ENCODE measurements around the gene ZNF774.
A peak's percentile ranks its signal among the peaks of the same experiment; 100 is the strongest.
"Not testable (repeated sequence)": the region's sequence is repeated elsewhere in the genome, so short reads cannot be mapped to it uniquely, and the experiment has no call there.

ZNF774 gene

DNA sequence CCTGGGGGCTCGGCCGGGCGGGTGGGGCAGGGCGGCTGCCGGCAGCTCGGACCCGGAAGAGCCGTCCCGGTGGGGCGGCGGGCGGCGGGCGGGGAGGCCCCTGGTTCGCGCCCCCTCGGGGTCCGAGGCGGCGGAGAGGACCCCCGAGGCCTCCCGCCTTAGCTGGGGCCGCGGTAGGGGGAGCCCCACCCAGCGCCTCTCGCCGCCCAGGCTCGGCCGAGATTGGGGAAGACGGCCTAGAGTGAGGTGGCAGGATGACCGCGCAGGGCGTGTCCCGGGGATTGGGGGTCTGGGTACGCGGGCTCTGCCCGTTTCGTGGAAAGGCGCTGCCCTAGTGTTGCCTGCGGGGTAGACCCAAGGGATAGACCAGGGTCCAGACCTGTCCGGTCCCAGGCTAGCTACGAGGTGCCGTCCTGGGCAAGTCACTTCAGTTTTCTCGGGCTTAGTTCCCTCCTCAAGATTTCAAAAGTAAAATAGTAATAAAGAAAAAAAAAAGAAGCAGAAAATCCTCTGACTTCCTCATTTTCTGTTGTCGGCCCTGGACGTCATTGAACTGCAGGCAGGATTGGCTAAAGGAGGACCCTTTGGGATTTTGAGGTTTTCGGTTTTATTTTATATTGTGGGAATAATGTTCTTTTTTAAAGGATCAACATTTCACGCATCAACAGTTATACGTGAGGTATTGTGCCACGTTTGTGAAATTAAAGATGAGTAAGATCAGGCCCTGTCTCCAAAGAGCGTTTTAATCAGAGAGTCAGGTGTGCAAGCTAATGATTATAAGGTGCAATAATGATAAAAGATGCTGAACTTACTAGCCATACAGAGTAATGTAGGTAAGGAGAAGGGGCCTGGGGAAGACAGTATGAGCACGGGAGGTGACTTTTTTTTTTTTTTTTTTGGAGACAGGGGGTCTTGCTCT lies 36.6 kb downstream of the ZNF774 start:
- no peak for DNase-seq (ENCODE audit: low read depth in 2 of 2, low spot score in 1 of 2)

GRCh38 chr15:90389513-90389912 lies 37.4 kb downstream of the ZNF774 start:
- no peak for DNase-seq (ENCODE audit: low read depth in 2 of 2, low spot score in 1 of 2)

- no peak for DNase-seq (ENCODE audit: low read depth in 2 of 2, low spot score in 1 of 2)
Observed at GRCh38 chr15:90393040-90393439, 41.0 kb downstream of the ZNF774 start.

DNA sequence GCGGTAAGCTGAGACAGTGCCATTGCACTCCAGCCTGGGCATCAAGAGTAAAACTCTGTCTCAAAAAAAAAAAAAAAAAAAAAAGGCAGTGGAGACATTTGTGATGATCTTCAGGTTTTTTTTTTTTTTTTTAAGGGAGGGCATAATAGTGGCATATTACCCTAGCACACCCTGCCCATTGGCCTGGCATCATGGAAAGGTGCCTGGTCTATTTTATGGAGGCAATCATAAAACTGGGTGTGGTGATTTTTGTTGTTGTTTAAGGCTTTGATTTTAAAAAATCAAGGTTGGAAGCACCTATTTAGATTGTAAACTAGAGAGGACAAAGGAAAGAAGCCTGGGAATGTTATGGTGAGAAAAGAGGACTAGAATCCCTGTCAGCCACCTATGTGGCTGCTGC lies 42.0 kb downstream of the ZNF774 start:
- DNase-seq (ENCODE audit: low read depth in 2 of 2, low spot score in 1 of 2), result no peak

DNA sequence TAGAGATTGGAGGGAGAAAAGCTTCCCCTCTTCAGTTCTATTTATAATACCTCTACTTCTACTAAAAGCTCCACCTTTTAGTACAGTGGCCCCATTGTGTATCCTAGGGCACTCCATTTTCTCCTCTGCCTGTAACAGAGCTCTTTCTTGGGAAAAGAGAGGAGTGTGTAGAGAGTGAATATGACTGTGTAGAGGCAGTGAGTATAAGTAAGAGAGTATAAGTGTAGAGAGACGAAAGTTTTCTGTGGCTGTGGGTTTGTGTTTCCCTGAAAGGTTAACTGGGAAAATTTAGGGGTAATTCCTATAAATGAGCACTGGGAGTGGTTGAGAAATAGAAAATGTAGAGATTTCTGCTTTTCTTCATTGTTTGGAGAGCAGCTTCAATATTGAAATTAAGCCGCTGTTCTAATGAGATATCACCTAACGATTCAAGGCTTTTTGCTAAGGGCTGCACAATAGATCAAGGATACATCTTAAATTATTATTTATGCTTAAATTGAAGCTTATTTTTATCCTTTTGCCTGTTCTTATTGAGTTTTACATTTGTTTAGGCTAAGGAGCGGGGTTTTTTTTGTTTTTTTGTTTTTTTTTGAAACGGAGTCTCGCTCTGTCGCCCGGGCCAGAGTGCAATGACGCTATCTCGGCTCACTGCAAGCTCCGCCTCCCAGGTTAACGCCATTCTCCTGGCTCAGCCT lies 42.8 kb downstream of the ZNF774 start:
- no peak for DNase-seq (ENCODE audit: low read depth in 2 of 2, low spot score in 1 of 2)

DNA sequence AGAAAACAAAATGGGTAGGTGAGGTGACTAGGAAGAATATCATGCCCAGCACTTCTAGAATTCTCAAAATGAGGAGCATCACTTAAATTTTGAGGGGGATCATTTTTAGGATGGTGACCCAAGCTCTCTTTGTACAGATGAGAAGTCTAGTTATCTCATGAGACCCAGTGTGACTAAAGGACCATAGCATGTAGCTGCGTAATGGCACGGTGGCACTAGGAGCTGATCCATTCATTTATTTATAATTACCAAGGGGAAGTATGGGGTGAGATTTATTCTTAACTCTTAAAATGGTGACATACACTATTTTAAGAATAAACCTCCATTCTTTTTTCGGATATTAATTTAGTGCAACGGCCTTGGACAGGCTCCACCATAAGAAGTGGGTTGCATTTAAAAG lies 44.2 kb downstream of the ZNF774 start:
- DNase-seq (ENCODE audit: low read depth in 2 of 2, low spot score in 1 of 2), result no peak

- no peak for DNase-seq (ENCODE audit: low read depth in 2 of 2, low spot score in 1 of 2)
Observed at GRCh38 chr15:90400005-90400758, 48.1 kb downstream of the ZNF774 start.

- peak; percentile 33 to 36 for DNase-seq (ENCODE audit: low read depth in 2 of 2, low spot score in 1 of 2)
Observed at GRCh38 chr15:90400759-90401314, 48.8 kb downstream of the ZNF774 start.

DNA sequence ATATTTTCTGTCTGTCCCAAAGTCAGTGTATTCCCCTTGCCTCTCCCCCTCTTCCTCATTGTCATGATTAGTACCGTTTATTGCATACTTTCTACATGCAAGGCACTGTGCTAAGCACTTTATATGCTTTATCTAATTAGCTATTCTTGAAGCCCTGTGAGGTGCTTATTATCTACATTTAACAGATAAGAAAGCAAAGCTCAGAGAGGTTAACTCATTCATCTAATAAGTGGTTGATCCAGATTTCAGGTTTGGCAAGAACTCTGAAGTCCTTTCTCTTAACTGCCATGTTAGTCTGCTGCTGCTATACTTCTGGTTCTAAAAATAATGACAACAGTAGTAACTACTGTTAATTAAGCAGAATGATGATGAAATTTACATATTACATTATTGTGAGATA lies 49.4 kb downstream of the ZNF774 start:
- no peak for DNase-seq (ENCODE audit: low read depth in 2 of 2, low spot score in 1 of 2)

GRCh38 chr15:90402223-90402622 lies 50.1 kb downstream of the ZNF774 start:
- DNase-seq (ENCODE audit: low read depth in 2 of 2, low spot score in 1 of 2), result no peak

DNA sequence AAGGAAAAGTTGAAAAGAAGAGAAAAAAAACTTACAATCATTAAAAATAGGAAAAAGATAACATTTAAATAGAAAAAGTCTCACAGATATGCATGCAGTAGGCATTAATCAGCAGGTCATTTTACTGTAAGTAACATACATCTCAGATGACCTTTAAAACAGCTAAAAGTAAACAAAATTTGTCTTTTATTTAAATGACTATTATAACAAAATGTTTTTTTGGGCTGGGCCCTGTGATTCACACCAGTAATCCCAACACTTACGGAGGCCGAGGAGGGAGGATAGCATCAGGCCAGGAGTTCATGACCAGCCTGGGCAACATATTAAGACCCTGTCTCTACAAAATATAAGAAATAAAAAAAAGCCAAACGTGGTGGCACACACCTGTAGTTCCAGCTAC lies 50.7 kb downstream of the ZNF774 start:
- no peak for DNase-seq (ENCODE audit: low read depth in 2 of 2, low spot score in 1 of 2)

DNA sequence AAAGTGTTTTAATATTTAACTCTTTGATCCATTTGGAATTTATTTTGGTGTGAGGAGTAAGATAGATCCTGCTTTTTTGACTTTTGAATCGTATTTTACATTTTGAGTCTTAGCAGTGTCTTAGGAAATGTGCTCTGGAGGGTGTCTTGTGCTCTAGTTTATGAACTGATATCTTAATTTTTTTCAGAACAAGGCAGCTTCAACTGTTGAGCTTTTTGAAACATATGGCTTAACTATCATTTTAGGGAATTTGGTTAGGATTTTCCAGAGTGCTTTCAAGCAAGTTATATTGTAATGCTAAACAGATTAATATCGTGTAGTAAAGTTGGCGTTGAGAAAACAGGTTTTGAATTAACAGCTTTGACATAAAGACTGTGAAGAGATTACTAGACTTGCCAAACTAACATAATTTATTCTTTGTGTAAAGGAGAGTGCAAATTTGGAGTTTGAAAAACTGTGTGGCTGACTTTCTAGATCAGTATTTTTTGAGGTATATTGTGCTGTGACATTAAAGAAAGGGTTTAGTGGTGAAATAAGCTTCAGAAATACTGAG lies 53.0 kb downstream of the ZNF774 start:
- DNase-seq (ENCODE audit: low read depth in 2 of 2, low spot score in 1 of 2), result no peak

- no peak for DNase-seq (ENCODE audit: low read depth in 2 of 2, low spot score in 1 of 2)
Observed at GRCh38 chr15:90407336-90407735, 55.3 kb downstream of the ZNF774 start.

- DNase-seq (ENCODE audit: low read depth in 2 of 2, low spot score in 1 of 2), result no peak
Observed at GRCh38 chr15:90407871-90408317, 55.8 kb downstream of the ZNF774 start.

DNA sequence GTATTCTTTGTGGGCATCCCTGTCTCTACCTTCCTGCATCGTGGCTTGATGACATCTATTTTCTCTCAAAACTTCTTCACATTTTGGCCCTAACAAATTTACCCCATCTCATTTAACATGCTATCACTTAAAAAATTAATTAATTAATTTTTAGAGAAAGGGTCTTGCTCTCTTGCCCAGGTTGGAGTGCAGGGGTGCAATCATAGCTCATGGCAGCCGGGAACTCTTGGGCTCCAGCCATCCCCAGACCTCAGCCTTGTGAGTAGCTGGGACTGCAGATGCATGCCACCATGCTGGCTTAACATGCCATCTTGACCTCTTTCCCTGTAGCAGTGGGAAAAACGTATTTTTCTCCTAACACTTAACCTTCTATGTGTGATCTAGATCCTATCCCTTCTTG lies 56.6 kb downstream of the ZNF774 start:
- DNase-seq (ENCODE audit: low read depth in 2 of 2, low spot score in 1 of 2), result no peak

- DNase-seq (ENCODE audit: low read depth in 2 of 2, low spot score in 1 of 2), result not testable (repeated sequence)
Observed at GRCh38 chr15:90409587-90409986, 57.5 kb downstream of the ZNF774 start.

GRCh38 chr15:90410316-90410715 lies 58.2 kb downstream of the ZNF774 start:
- DNase-seq (ENCODE audit: low read depth in 2 of 2, low spot score in 1 of 2), result not testable (repeated sequence)

DNA sequence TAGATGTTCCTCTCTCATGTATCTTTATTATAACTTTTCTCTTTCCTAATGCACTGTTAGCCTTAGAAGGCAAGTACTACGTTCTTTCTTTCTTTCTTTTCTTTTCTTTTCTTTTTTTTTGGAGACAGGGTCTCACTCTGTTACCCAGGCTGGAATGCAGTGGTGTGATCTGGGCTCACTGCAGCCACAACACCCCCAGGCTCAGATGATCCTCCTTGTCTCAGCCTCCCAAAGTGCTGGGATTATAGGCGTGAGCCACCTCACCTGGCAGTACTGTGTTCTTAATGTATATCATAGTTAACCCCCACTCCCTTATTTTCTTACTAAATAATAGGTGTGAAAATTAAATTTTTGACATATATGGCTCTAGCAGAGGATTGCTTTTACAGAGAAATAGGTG lies 59.1 kb downstream of the ZNF774 start:
- DNase-seq (ENCODE audit: low read depth in 2 of 2, low spot score in 1 of 2), result no peak

Measured in stimulated activated CD8-positive, alpha-beta memory T cell treated with anti-CD3 and anti-CD28 coated beads, Interleukin-4, amount 100 ng/mL, for 1 hour (primary cell).